ENCODE data around the gene C1QTNF6. TPM values are rescaled to one million over a fixed set of nuclear protein-coding genes. Genes with fewer than 3 reads are reported as not detected.
A peak's percentile ranks its signal among the peaks of the same experiment; 100 is the strongest.

C1QTNF6 gene
- total RNA-seq, 1 experiment from 2014 or later = 7.4 TPM

- no TSS peak for BruUV-seq (replicated peaks)
- H3K4me3 Mint-ChIP-seq (ENCODE audit: unreplicated experiment) = no peak overlapping the region
- H3K4me3 ChIP-seq (ENCODE audit: low read depth, low read length) = no peak overlapping the region
- H3K4me1 Mint-ChIP-seq (ENCODE audit: low read depth, unreplicated experiment) = no peaks in the 10 kb centered on the region
- no peak for TF ChIP-seq CTCF (IDR thresholded peaks at IDR 0.05; ENCODE audit: insufficient read depth in 1 of 2, low read depth in 1 of 2, low read length in 1 of 2, severe bottlenecking in 1 of 2, unreplicated experiment in 1 of 2)
- peaks cover 9% of the 10 kb centered on the region; the same call in 1 of the 2 replicates for H3K4me1 ChIP-seq
- no peak for DNase-seq
- intact Hi-C loops (cut with micrococcal nuclease; ENCODE audit: unreplicated experiment) = no loop called here
- H3K27ac Mint-ChIP-seq (ENCODE audit: unreplicated experiment) = no peak overlapping the region
- CTCF ChIA-PET = no interaction called here
- H3K27me3 ChIP-seq (replicated peaks; ENCODE audit: control insufficient read depth, insufficient read depth, low read length) = no peaks in the 10 kb centered on the region
- H3K9me3 Mint-ChIP-seq (ENCODE audit: unreplicated experiment) = no peaks in the 10 kb centered on the region
- no peaks in the 10 kb centered on the region for H3K36me3 ChIP-seq (ENCODE audit: control insufficient read depth, insufficient read depth, low read length)
- POLR2A ChIA-PET = no interaction called here
- H3K27me3 Mint-ChIP-seq (ENCODE audit: insufficient read depth, unreplicated experiment) = no peaks in the 10 kb centered on the region
- no peaks in the 10 kb centered on the region for H3K36me3 Mint-ChIP-seq (ENCODE audit: insufficient read depth, unreplicated experiment)
- no peaks in the 10 kb centered on the region for H3K9me3 ChIP-seq
These were observed 10.8 kb downstream of the C1QTNF6 start for GRCh38 chr22:37177221-37177620.

GRCh38 chr22:37176464-37177061 is 11.5 kb downstream of the C1QTNF6 start:
- H3K9me3 Mint-ChIP-seq (ENCODE audit: unreplicated experiment) = no peaks in the 10 kb centered on the region
- no peak for TF ChIP-seq CTCF (IDR thresholded peaks at IDR 0.05; ENCODE audit: insufficient read depth in 1 of 2, low read depth in 1 of 2, low read length in 1 of 2, severe bottlenecking in 1 of 2, unreplicated experiment in 1 of 2)
- POLR2A ChIA-PET = no interaction called here
- H3K36me3 Mint-ChIP-seq (ENCODE audit: insufficient read depth, unreplicated experiment) = no peaks in the 10 kb centered on the region
- peak in 1 of 2 experiments; percentile 33 for DNase-seq
- H3K27ac Mint-ChIP-seq (ENCODE audit: unreplicated experiment) = no peak overlapping the region
- intact Hi-C loops (cut with micrococcal nuclease; ENCODE audit: unreplicated experiment) = no loop called here
- no peaks in the 10 kb centered on the region for H3K9me3 ChIP-seq
- CTCF ChIA-PET = no interaction called here
- no peaks in the 10 kb centered on the region for H3K36me3 ChIP-seq (ENCODE audit: control insufficient read depth, insufficient read depth, low read length)
- H3K4me3 Mint-ChIP-seq (ENCODE audit: unreplicated experiment) = no peak overlapping the region
- H3K4me1 ChIP-seq = peaks cover 9% of the 10 kb centered on the region; the same call in 1 of the 2 replicates
- H3K27me3 Mint-ChIP-seq (ENCODE audit: insufficient read depth, unreplicated experiment) = no peaks in the 10 kb centered on the region
- H3K4me3 ChIP-seq (ENCODE audit: low read depth, low read length) = no peak overlapping the region
- no peaks in the 10 kb centered on the region for H3K27me3 ChIP-seq (replicated peaks; ENCODE audit: control insufficient read depth, insufficient read depth, low read length)
- no peaks in the 10 kb centered on the region for H3K4me1 Mint-ChIP-seq (ENCODE audit: low read depth, unreplicated experiment)
- BruUV-seq (replicated peaks) = no TSS peak

- TF ChIP-seq CTCF (IDR thresholded peaks at IDR 0.05; ENCODE audit: insufficient read depth in 1 of 2, low read depth in 1 of 2, low read length in 1 of 2, severe bottlenecking in 1 of 2, unreplicated experiment in 1 of 2) = no peak
- no peaks in the 10 kb centered on the region for H3K36me3 ChIP-seq (ENCODE audit: control insufficient read depth, insufficient read depth, low read length)
- CTCF ChIA-PET = interaction anchor here (0.7 kb wide), 1 partner anchor 293 kb away, joined by 3 read pairs; no protein-coding TSS in a partner anchor
- intact Hi-C loops (cut with micrococcal nuclease; ENCODE audit: unreplicated experiment) = no loop called here
- no peak overlapping the region for H3K27ac Mint-ChIP-seq (ENCODE audit: unreplicated experiment)
- no peak overlapping the region for H3K4me3 ChIP-seq (ENCODE audit: low read depth, low read length)
- H3K9me3 Mint-ChIP-seq (ENCODE audit: unreplicated experiment) = no peaks in the 10 kb centered on the region
- BruUV-seq (replicated peaks) = no TSS peak
- POLR2A ChIA-PET = no interaction called here
- H3K36me3 Mint-ChIP-seq (ENCODE audit: insufficient read depth, unreplicated experiment) = no peaks in the 10 kb centered on the region
- no peaks in the 10 kb centered on the region for H3K4me1 Mint-ChIP-seq (ENCODE audit: low read depth, unreplicated experiment)
- peak in 1 of 2 experiments; percentile 9 for DNase-seq
- H3K9me3 ChIP-seq = no peaks in the 10 kb centered on the region
- no peak overlapping the region for H3K4me3 Mint-ChIP-seq (ENCODE audit: unreplicated experiment)
- no peaks in the 10 kb centered on the region for H3K27me3 Mint-ChIP-seq (ENCODE audit: insufficient read depth, unreplicated experiment)
- H3K27me3 ChIP-seq (replicated peaks; ENCODE audit: control insufficient read depth, insufficient read depth, low read length) = no peaks in the 10 kb centered on the region
- peaks cover 9% of the 10 kb centered on the region; the same call in 1 of the 2 replicates for H3K4me1 ChIP-seq
These were observed 12.4 kb downstream of the C1QTNF6 start for GRCh38 chr22:37175414-37176281.
